CD4-positive, alpha-beta T cell treated with Interleukin-1 beta for 1 hour (primary cell): ENCODE measurements around the gene MED12L.
"Not testable (repeated sequence)": the region's sequence is repeated elsewhere in the genome, so short reads cannot be mapped to it uniquely, and the experiment has no call there.

Experiments used
- DNase-seq, 2 donors: peaks; one replicate each; pipeline ENCODE4 v3.0.0-alpha.2; 2020 to 2022

MED12L gene

GRCh38 chr3:151085227-151085888, at the start of gene MED12L:
Gene MED12L (plus strand): TSS chr3:151085664. CDS start chr3:151086927, 1,263 bp downstream.
- peak; percentile 38 to 58 for DNase-seq

GRCh38 chr3:151037746-151038477, 47.6 kb upstream of the MED12L start:
- no peak for DNase-seq

GRCh38 chr3:151044706-151045105, 40.8 kb upstream of the MED12L start:
- no peak for DNase-seq

- DNase-seq, result no peak
Measured at GRCh38 chr3:151047636-151048035, 37.8 kb upstream of the MED12L start.

GRCh38 chr3:151051533-151051932, 33.9 kb upstream of the MED12L start:
- DNase-seq, result no peak

GRCh38 chr3:151052346-151052745, 33.1 kb upstream of the MED12L start:
- no peak for DNase-seq

- DNase-seq, result no peak
Measured at GRCh38 chr3:151052756-151053155, 32.7 kb upstream of the MED12L start.

GRCh38 chr3:151058740-151059139, 26.7 kb upstream of the MED12L start:
- no peak for DNase-seq

GRCh38 chr3:151062611-151063010, 22.9 kb upstream of the MED12L start:
- DNase-seq, result no peak

GRCh38 chr3:151067158-151067557, 18.3 kb upstream of the MED12L start:
- no peak for DNase-seq

- DNase-seq, result not testable (repeated sequence)
Measured at GRCh38 chr3:151072842-151073241, 12.6 kb upstream of the MED12L start.

- DNase-seq, result no peak
Measured at GRCh38 chr3:151074256-151074655, 11.2 kb upstream of the MED12L start.

GRCh38 chr3:151075869-151076562, 9.4 kb upstream of the MED12L start:
- no peak for DNase-seq

- DNase-seq, result no peak
Measured at GRCh38 chr3:151076626-151077025, 8.8 kb upstream of the MED12L start.

- DNase-seq, result not testable (repeated sequence)
Measured at GRCh38 chr3:151081082-151081481, 4.4 kb upstream of the MED12L start.

- DNase-seq, result no peak
Measured at GRCh38 chr3:151082880-151083838, 2.3 kb upstream of the MED12L start.

- DNase-seq, result no peak
Measured at GRCh38 chr3:151084893-151085226, 604 bp upstream of the MED12L start.

GRCh38 chr3:151085889-151086483, 522 bp downstream of the MED12L start:
- DNase-seq, result no peak

- peak; percentile 68 to 72 for DNase-seq
Measured at GRCh38 chr3:151086484-151087456, 1.3 kb downstream of the MED12L start.

- no peak for DNase-seq
Measured at GRCh38 chr3:151087648-151088047, 2.2 kb downstream of the MED12L start.
